Activated CD4-positive, alpha-beta memory T cell treated with anti-CD3 and anti-CD28 coated beads for 36 hours (primary cell): ENCODE data around the gene LATS1. TPM values are rescaled to one million over a fixed set of nuclear protein-coding genes. Genes with fewer than 3 reads are reported as not detected.

Experiments
- CTCF ChIA-PET: fragments of 350-600 bp; sonication (Branson Sonifier 250); formaldehyde crosslinking; loops from one replicate; lab custom pipeline; 2021; ENCODE audit warnings: antibody characterized with exemption, inconsistent platforms; lab: Charles Lee
- POLR2A ChIA-PET: fragments of 350-600 bp; sonication (Branson Sonifier 250); formaldehyde crosslinking; loops from one replicate; lab custom pipeline; 2021; ENCODE audit warnings: antibody characterized with exemption; lab: Charles Lee
- DNase-seq: peaks from one replicate; pipeline ENCODE4 v3.0.0-alpha.2; 2020
- H3K27ac Mint-ChIP-seq: one replicate; pipeline ENCODE4 v1.8.0; 2021; ENCODE audit warnings: mixed read lengths
- H3K27me3 Mint-ChIP-seq: one replicate; pipeline ENCODE4 v1.8.0; 2021; ENCODE audit warnings: mixed read lengths
- H3K36me3 Mint-ChIP-seq: one replicate; pipeline ENCODE4 v1.8.0; 2021; ENCODE audit warnings: mixed read lengths
- H3K4me1 Mint-ChIP-seq: one replicate; pipeline ENCODE4 v1.8.0; 2021; ENCODE audit warnings: low read depth, mixed read lengths
- H3K4me3 Mint-ChIP-seq: one replicate; pipeline ENCODE4 v1.8.0; 2021; ENCODE audit warnings: mild to moderate bottlenecking, mixed read lengths
- H3K9me3 Mint-ChIP-seq: one replicate; pipeline ENCODE4 v1.8.0; 2021; ENCODE audit warnings: mixed read lengths
- intact Hi-C: fragments of 100-400 bp; cut with micrococcal nuclease; formaldehyde crosslinking; loops from one replicate; pipeline ENCODE4 v1.15.1; 2023
- total RNA-seq, 2 experiments: library from RNA; stranded (reverse); gene quantifications; one replicate each; pipeline ENCODE4 v1.2.3, GENCODE V29; 2021

LATS1 gene
- total RNA-seq, 2 experiments from 2014 or later, result 19.1 to 20.1 TPM

DNA sequence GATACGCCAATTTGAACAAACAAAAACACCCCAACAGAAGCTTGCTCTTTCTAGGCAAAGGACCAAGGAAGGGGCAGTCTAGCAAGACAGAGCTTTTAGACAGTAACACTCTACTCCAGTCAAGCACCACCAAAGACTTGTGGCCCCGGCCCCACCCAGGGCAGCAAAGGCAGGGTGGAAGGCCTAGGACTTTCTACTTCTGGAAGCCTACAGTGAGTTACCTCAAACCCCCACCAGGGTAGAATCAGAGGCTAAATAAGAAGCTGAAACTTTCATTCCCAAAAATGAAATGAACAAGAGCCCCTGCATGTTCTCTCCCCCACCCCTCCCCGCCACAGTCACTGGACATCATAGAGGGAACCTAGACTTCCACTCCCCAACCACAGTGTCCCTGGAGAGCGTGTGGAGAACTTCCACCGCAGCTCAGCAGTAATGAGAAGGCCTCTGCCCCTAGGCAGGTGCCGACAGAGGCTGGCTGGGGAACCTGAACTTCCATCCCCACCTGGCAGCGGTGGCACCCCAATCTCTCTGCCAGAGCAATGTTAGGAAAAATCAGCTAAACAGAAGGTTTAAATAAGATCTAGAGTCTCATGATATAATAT is 109.4 kb downstream of the LATS1 start:
- no peaks in the 10 kb centered on the region for H3K27me3 Mint-ChIP-seq
- intact Hi-C loops, result no loop called here
- H3K9me3 Mint-ChIP-seq, result peaks cover 5% of the 10 kb centered on the region
- H3K36me3 Mint-ChIP-seq, result peaks cover 12% of the 10 kb centered on the region
- POLR2A ChIA-PET, result no interaction called here
- DNase-seq, result no peak
- CTCF ChIA-PET, result interaction anchor here (0.5 to 2.3 kb wide), 2 partner anchors 10 to 18 kb away, joined by 3 to 5 read pairs; no protein-coding TSS in a partner anchor
- H3K4me1 Mint-ChIP-seq, result peaks cover 6% of the 10 kb centered on the region
- H3K4me3 Mint-ChIP-seq, result no peak overlapping the region
- H3K27ac Mint-ChIP-seq, result no peak overlapping the region

Other genes with a start within 250 kb of the LATS1 start
- gene ZC3H12D, start 233.1 kb downstream of the LATS1 start, total RNA-seq, result 100 to 1,000 TPM; 124 to 129 TPM
- gene PPIL4, start 172.1 kb downstream of the LATS1 start, total RNA-seq, result 10 to 100 TPM; 21.5 to 23.6 TPM
- gene GINM1, start 151.7 kb downstream of the LATS1 start, total RNA-seq, result 10 to 100 TPM; 15.6 to 16.0 TPM
- 10 to 100 TPM; 22.3 to 22.8 TPM for gene KATNA1, start 69.4 kb downstream of the LATS1 start, total RNA-seq
- 10 to 100 TPM; 64.3 to 69.8 TPM for gene NUP43, start 28.4 kb upstream of the LATS1 start, total RNA-seq
- 10 to 100 TPM; 92.6 to 98.0 TPM for gene PCMT1, start 31.6 kb upstream of the LATS1 start, total RNA-seq
- 1 to 10 TPM; 6.7 to 7.2 TPM for gene LRP11, start 146.3 kb upstream of the LATS1 start, total RNA-seq
- gene RAET1E, start 180.0 kb upstream of the LATS1 start, total RNA-seq, result not detected
- not detected for gene RAET1G, start 205.0 kb upstream of the LATS1 start, total RNA-seq
- 1 to 10 TPM in 1 of 2 experiments, under 1 TPM in 1; 0.90 to 1.2 TPM for gene ULBP2, start 223.9 kb upstream of the LATS1 start, total RNA-seq
- gene ULBP1, start 245.8 kb upstream of the LATS1 start, total RNA-seq, result 1 to 10 TPM; 1.8 to 2.2 TPM